C1 segment of cervical spinal cord (tissue), 14 donors: ENCODE data around the gene IHH.

ENCODE experiments used
- DNase-seq, 14 donors: peaks; one replicate each; lab custom pipeline; 2025; lab: John Stamatoyannopoulos, UW

Gene IHH

DNA sequence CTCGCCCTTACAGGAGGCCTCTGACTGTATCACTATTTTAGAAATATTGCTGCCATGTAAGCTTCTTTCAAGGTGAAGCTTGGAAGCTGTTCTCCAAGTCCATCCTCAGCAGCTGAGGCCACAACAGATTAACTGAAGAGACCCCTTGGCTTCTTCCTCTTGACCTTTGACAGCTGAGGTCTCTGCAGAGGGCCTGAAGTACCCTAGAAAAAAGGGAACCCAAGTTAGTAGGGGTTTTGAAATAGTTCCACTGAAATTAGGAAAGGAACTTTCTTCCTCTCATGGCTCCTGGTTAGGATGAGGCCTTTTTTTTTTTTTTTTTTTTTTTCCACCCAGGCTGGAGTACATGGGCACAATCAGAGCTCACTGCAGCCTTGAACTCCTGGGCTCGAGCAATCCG lies 15.5 kb upstream of the IHH start:
- no peak for DNase-seq

DNA sequence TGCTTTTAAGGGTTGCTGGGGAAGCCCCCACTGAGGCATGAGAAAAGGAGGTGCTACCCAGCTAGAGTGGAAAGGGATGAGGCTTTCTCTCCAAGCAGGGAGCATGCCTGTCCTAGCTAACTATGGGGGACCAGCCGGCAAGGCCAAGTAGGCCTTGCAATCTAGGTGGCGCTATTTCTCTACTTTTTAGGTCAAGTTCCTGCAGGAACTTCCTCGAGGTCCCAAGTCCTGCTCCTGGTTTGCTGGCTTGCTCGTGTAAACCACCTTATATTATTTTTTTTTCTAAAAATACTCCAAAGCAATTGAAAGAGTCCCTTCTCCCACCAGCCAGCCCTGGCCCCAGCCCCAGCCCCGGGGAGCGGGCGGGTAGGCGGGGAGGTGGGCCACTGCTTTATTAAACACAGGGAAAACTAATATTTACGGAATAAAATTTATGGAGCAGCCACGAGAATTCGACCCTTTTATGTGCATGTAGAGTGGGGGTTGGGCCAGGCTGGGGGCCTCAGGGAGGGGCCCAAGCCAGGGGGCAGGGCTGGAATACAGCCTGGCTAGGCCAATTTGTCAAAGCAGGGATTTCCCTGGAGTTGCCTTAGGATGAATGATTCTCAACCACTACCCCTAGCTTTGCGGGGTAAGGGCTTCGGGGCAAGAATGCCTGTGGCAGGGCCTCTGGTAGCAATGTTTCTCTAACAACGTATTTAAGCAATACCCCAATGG lies 12.8 kb upstream of the IHH start:
- peak in 1 of 14 donors; percentile 6 for DNase-seq

DNA sequence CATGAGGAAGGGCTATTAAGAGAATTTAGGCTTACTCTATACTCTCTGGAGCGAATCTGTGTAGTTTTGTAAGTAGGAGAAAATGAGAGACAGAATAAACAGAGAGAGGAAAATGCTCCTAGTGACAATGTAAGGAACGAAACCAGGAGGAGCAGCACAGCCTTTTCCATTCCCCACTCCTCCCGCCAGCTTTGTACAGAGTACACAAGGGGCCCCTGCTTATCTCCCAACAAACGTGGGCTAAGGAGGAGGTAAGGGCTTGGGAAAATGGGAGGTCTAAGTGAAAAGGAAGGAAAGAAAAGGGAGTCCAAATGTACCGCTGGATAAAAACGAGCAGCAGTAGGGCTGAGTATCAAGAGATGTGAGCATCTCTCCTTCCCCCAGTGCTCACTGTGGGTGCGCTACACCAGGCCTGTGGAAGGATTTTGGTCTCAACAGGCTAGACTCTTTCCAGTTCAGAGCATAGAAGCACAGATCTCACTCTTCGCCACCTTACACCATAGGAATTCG lies 12.1 kb upstream of the IHH start:
- no peak for DNase-seq

DNA sequence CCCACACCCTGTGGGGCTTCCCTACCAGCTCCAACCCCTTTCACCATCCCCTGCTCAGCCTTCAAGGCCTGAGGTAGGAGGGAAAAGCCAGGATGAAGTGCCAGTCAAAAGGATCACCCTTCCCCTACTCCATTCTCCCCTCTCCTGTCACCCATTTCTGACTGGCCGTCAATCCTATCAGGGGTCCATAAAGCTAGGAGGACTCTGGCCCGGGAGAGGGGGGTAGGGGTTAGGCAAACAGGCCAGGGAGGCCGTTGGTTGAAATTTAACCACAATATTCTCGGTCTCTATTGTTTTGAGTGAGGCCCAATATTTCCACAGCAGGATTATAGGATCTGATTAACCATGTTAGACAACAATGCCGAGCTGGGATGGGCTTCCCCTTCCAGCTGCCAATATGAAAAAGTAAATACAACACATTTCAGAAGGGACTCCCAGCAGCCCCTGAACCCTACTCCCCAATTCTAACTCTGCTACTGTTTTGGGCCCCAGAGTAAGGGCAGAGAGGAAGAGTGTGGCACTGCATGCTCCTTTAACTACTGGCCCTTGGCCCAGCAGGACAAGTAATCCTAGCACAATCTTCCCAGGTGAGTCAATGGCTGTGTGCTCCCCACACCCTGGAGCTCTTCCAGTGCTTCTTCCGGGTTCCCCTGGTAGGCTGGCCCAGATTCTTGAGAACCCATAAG lies 10.6 kb upstream of the IHH start:
- no peak for DNase-seq

DNA sequence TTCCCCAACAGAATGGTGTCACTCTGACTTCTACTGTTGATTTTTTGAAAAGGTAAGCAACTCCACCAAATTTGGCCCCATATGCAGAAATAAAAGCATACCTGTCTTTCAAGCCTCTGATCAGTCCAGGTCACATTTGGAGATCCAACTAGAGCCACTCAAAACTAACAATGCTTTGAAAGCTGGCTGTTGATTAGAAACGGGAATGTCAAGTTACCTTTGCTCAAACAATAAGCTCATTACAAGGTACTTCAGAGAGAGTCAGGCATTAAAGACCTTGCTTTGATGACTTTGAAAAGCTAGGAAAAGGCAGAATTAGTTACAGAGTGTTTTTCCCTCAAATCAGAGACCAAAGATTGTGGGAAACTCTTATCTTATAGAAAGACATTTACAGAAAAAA lies 4.8 kb upstream of the IHH start:
- no peak for DNase-seq

DNA sequence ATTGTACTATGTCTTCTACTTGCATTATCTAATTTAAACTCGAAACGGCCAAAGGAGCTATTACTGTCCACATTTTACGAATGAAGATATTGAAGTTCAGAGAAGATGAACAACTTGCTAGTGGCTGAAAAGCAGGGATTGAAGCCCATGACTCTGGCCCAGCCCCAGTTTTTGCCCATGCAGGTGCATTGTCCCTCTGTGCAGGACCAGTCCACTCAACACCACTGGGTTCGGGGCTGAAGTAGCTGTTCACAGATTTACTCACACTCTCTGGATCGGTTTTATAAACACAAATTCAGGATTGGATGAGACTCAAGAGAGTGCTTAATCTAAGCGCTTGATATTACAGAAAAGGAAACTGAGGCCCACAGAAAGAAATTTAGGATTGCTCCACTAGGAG lies 1.4 kb upstream of the IHH start:
- no peak for DNase-seq

DNA sequence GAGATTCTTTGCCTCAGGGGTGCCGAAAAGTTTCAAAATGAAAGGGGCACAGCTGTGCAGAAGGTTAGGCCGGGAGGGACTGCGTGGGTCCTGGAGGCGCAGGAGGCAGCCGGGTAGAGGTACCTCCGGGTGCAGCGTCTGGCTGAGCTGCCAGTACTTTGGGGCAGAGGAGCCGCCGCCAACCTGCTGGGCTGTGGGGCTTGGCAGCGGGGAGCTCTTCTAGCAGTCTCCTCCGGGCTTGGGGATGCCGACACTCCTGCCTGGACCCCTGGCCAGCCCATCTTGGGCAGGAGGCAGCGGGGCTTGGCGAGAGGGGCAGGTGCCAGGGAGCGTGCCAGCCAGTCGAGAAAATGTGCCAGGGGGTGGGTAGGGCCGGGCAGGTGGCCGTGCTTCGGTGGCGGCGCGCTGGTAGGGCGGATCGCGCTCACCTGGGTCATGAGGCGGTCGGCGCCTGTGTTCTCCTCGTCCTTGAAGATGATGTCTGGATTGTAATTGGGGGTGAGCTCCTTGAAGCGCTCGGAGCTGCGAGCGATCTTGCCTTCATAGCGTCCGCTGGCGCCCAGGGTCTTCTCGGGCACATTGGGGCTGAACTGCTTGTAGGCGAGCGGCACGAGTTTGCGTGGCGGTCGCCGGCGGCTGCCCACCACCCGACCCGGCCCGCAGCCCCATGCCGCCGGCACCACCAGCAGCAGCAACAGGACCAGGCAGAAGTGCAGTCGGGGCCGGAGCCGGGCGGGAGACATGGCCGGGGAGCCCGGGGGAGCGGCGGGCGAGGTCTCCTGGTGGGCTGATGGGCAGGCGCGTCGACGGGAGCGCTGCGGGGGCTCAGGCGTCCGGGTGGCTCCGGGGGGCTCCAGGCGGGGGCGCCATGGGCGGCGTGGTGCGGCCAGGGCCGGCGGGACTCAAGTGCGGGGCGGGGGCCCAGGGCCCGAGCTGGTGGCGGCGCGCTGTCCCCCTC lies 717 bp downstream of the IHH start:
- no peak for DNase-seq

DNA sequence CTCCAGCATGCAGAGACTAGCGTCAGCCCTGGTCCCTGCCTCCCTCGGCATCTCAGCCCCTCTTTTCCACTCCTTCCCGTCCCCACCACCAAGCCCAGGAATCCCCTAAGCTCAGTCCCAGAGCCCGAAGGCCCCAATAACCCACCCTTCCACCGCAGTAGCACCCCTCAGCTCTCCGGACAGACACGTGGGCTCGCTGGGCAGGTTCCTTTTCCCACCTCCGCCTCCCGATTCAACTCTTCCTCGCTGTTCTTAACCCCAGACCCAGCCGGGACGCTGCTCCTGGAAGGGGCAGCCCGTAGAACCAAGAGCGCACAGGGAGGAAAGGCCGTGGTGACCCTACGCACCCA lies 1.4 kb downstream of the IHH start:
- DNase-seq = no peak

DNA sequence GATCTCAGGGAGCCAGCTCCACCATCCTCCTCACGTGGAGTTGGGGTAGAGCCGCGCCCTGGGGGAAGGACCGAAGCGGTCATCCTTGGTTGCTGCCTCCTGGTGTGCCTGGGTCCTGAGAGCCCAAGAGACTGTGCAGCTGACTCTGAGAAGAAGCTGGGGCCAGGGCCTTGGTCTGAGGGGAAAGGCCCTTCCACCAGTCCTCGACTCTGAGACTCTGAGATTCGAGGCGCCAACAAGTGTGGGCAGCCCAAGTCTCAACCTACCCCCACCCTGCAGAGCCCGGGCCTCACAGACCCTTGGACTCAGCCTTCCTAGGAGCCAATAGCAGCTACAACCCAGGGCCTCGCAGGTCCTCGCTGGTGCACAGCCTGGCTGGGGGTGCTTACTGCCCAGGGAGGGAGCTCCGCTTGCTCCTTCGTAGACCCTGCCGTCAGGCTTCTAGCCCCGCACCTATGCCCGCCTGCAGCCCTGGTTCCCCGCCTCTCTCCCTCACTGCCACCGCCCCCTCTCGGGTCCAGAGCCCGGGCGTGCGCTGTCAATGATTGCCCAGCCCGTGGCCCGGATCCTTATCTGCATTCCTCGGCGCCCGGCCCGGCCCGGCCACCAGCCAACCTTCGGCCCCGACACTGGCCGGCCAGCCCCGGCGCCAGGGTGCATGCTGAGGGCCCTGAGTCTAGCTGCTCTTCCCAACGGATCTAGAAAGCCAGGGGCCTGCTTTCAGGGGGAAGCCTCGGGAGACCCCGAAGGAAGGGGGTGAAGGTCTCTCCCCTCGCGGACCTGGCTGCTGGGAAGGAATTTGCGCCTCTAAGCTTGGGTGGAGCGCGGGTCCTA lies 2.0 kb downstream of the IHH start:
- DNase-seq = no peak

DNA sequence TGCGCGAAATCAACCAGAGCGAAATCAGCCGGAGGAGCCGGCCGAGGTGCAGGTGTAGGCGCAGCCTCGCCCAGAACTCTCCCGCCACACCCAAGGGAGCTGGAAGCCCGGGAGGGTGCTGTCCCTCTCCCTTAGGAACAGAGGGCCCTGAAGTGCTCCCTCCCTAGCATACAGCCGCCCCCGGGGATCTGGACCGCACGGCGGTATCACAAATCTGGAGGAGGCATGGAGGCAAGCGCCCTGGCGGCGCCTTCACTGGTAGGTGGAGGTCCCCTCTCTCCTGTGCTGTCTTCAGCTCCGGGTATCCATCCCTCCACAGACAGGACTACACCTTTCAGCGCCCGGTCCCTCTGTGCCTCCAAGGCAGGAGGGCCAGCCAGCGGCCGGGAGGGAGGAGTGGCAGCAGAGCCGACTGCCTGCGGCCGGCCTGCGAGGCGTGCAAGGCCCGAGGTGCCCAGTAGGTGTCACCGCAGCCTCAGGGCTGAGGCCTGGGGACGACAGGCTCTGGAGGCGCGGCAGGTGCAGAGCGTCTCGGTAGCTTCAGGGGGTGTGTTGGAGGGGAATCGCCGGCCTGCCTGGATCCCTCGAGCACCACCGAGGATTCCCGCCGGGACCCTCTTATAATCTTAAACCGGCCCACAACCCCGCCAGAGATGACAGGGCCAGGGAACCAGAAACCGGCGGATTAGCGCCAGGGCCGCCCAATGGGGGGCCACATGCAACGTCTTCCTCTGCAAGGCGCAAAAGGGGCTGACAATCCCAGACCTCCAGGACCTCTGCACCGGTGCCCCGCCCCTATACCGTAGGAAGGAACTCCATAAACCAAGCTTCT lies 2.8 kb downstream of the IHH start:
- DNase-seq = peak in 12 of 14 donors; percentile 10 to 70 (median 46)

DNA sequence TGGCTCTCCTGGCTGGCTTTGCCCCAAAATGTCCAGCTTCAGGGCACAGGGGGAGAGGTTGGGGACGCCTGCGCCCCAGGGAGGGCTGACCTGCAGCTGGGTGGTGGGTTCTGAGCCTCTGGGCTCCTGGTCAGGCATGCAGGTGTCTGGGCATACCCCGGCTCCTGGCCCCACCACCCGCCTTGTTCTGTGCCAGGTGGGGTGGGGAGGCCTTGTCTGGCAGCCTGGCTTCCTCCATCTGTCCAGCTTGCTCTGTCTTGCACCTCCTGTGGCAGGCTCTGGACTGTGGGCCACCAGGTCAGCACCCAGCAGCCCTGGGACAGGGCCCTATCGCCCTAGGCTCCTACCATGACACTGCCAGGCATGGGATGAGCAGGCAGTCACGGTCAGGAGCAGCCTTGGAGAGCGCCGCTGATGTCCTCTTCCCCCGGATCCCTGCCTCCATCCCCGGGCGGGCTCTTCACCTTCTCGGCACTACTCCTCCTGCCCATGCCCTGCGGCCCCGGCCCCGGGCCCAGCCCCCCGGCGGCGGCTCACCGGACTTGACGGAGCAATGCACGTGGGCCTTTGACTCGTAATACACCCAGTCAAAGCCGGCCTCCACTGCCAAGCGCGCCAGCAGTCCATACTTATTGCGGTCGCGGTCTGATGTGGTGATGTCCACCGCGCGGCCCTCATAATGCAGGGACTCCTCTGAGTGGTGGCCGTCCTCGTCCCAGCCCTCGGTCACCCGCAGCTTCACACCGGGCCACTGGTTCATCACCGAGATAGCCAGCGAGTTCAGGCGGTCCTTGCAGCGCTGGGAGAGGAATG lies 3.6 kb downstream of the IHH start:
- no peak for DNase-seq

DNA sequence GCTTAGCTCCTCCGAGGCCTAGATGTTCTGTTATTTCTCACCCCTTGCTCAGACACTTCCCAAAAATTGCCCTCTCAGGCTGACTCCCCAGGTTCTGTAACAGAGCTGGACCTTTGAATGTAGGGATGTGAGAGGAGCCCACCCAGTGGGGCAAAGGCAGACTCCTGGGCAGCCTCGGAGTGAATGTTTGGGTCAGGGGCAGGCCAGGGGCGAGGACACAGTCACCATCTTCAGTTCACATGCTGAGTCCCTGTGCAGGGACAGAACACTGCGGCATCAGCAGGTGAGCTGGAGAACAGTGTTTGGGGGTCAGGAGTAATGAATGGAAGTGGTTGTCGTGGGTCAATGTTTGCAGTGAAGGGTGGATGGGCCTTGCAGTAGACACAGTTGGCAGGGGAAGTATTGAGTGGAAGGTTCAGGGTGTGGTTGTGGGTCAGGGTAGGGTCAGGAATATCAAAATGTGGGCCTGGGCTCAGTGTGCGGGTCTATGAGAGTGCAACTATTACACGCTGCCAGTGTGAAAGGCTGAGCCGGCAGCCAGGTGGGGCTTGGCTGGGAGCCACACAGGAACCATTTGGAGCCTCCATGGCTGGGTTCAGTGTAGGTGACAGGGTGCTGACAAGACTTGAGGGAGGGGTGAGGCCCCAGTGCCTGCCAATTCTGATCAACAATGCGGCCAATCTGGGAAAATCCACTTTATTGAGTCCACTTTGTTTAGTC lies 4.4 kb downstream of the IHH start:
- DNase-seq = no peak

DNA sequence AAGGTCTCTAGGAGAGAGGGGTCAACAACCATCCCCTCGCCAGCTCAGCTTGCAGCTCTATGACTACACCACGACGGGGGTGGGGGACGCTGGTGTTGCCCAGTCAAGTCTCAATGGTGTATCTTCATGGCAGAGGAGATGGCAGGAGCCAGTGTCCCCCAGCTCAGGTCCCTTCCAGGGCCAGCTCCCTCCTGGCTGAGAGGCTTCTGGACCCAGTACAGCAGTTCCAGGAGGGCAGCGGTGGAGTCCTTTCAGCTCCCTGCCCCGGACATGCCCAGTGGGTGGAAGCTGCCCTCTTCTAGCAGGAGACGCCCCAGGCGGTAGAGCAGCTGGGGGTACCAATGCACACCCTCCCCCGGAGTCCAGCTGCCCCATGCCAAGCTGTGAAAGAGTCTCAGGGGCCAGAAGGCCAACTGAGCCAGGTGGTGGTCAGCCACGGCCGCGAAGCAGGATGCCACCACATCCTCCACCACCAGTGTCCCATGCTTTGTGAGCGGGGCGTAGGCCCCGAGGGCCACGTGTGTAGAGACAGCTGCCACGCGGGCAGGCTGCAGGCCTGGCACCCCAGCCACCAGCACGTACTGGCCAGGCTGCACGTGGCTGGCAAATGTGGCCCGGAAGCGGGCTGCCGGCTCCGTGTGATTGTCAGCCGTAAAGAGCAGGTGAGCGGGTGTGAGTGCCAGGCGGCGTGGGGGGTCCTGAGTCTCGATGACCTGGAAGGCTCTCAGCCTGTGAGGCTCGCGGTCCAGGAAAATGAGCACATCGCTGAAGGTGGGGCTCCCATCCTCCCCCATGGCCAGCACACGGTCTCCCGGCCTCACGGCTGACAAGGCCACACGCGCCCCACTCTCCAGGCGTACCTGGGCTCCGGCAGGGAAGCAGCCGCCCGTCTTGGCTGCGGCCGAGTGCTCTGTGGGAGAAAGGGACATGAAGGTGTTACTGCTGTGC lies 5.5 kb downstream of the IHH start:
- DNase-seq = no peak

DNA sequence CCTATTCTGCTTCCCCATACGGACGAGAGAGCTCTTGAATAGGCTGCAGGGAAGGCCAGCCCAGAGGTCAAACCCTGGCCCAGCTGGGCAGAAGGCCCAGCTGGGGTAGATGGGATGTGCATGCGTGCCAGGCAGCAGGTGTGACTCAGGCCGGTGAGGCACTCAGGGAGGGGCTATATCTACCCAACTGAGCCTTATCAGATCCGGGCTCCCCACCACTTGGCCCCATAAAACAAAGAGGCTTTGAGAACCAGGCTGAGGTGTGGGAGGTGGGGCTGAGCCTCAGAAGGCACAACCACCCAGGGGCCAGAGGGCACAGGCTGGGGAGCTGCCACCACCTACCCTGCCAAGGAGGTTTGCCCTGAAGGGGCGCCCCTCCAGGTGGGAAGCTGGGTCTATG lies 11.4 kb downstream of the IHH start:
- DNase-seq = no peak

DNA sequence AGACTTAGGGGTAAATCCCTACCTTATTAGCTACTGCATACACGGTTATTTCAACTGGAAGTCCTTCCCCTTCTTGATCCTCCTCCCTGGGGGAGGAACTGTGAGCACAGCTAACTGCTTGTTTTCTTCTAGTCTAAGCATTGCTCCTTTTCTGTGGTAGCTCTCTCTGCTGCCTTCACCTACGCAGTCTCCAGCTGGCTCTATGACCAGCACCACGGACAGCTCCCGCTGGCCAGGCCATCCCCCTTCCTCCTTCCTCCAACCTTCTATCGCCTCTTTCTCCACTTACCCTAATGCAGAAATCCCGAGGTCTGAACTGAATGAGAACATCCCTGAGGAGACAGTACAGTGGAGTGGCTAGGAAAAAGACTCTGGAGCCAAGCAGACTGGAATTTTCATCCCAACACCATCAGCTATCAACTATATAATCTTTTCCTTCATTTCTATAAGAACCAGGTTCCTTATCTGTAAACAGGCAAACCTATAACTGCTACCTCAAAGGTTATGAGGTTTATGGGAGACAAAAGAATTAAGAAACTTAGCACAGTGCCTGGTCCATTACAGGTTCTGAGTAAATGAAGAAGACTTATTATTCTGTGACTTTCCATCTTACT lies 14.7 kb downstream of the IHH start:
- DNase-seq = peak in 1 of 14 donors; percentile 14

DNA sequence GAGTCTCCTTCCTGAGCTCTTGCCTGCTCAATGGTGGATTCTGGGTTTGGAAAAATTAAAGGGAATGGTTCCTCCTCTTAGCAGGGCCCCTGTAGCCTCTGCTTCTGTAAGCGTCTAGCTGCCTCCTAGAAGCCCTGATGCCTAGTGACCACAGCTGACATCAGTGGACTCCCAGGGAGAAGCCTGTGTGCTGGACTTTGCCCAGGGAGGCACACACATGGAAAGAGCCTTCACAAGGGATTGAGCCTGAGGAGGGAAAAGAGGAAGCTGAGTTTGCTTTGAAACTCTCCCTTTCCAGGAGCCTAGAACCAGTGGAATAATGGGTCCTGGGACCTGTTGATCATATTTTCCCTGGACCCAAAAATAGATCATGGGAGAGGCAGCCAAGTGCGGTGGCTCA lies 18.0 kb downstream of the IHH start:
- DNase-seq = no peak

DNA sequence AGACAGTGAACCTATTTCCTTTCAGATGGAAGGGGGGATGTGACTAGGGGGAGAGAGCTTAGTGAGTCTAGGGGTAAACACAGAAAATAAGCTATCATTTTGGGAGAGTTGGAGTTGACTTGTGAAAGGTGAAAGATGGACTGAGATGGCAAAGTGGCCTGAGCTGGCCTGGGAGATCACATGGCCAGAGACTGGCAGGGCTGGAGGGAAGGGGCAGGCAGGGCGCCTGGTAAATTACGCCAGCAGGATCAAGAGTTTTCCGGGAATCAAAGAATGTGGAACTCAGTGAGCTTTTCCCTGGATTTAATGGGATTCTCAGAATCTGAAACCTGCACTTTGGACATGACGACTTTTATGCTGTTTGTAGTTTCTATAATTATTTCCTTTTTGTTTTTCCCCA lies 18.6 kb downstream of the IHH start:
- DNase-seq = no peak
